Heart left ventricle (tissue), 16 donors: ENCODE data around the gene GSTA5. TPM values are rescaled to one million over a fixed set of nuclear protein-coding genes. Genes with fewer than 3 reads are reported as not detected.
"Not testable (repeated sequence)": the region's sequence is repeated elsewhere in the genome, so short reads cannot be mapped to it uniquely, and the experiment has no call there.

ENCODE experiments used
- ATAC-seq, 4 donors: fragments of 200-7000 bp; cut with Tn5 transposase; one replicate each; pipeline ENCODE4 v1.9.1; 2020 to 2022; ENCODE audit warnings: moderate library complexity in 4 of 4, mild to moderate bottlenecking in 3 of 4, moderate number of reproducible peaks in 1 of 4
- DNase-seq, 5 donors: peaks; one replicate each; pipeline ENCODE4 v3.0.0-alpha.2; 2020
- H3K27ac ChIP-seq, 12 donors: fragments of 200-600 bp; sonication (generic) in 4 of 12; one replicate each; pipeline versions ENCODE4 v1.5.0 to v1.8.0; 2016 to 2022; ENCODE audit warnings: mild to moderate bottlenecking in 2 of 12
- H3K27me3 ChIP-seq, 9 donors: fragments of 200-600 bp; sonication (generic) in 2 of 9; one replicate each; pipeline versions ENCODE4 v1.5.1 to v1.8.0; 2016 to 2022; ENCODE audit warnings: mild to moderate bottlenecking in 3 of 9
- H3K36me3 ChIP-seq, 9 donors: fragments of 200-600 bp; sonication (generic) in 2 of 9; one replicate each; pipeline versions ENCODE4 v1.5.0 to v1.8.0; 2018 to 2022; ENCODE audit warnings: mild to moderate bottlenecking in 2 of 9
- H3K4me1 ChIP-seq, 12 donors: fragments of 200-600 bp; sonication (generic) in 4 of 12; one replicate each; pipeline versions ENCODE4 v1.5.0 to v1.8.0; 2016 to 2022; ENCODE audit warnings: mild to moderate bottlenecking in 3 of 12
- H3K4me3 ChIP-seq, 12 donors: fragments of 200-600 bp; sonication (generic) in 4 of 12; one replicate each; pipeline versions ENCODE4 v1.5.0 to v1.8.0; 2017 to 2022; ENCODE audit warnings: mild to moderate bottlenecking in 9 of 12, moderate library complexity in 4 of 12
- H3K9me3 ChIP-seq, 12 donors: fragments of 200-600 bp; sonication (generic) in 4 of 12; one replicate each; pipeline versions ENCODE4 v1.5.0 to v1.8.0; 2016 to 2022; ENCODE audit warnings: mild to moderate bottlenecking in 1 of 12
- CTCF ChIP-seq, 12 donors: fragments of 200-600 bp; sonication (generic) in 4 of 12; IDR thresholded peaks; one replicate each; pipeline versions ENCODE4 v1.5.0 to v1.8.0; 2018 to 2022; ENCODE audit warnings: antibody characterized with exemption in 12 of 12, mild to moderate bottlenecking in 5 of 12
- POLR2A ChIP-seq, 2 donors: fragments of 450-650 bp; IDR thresholded peaks; one replicate each; pipeline ENCODE4 v1.6.1; 2017; ENCODE audit warnings: antibody characterized with exemption in 2 of 2, mild to moderate bottlenecking in 2 of 2, moderate library complexity in 2 of 2
- WGBS, 4 donors: extraction: QIAGEN DNeasy Blood & Tissue Kit in 2 of 4; methylation state at CpG; one replicate each; pipeline versions ENCODE4 v1.1.5 to v1.1.7; 2013 to 2018; 5-methylcytosine and 5-hydroxymethylcytosine counted together
- intact Hi-C, 10 donors: fragments of 100-400 bp; cut with DNase I; formaldehyde crosslinking; loops; one replicate each; pipeline versions ENCODE4 v1.11.1 to v1.14.2; 2022
- polyA plus RNA-seq, 2 donors: library from polyadenylated mRNA; stranded (reverse); fragments of 200-250 nt; gene quantifications; one replicate each; pipeline ENCODE4 v1.2.3, GENCODE V29; 2013
- total RNA-seq, 9 donors: library from RNA; depleted of rRNA in 2 of 9; stranded (reverse); fragments of >200 nt in 2 of 9; fragmentation: NEBNext Ultra II Directional in 3 of 9; extraction: Animal tissue kit (Norgen Biotek cat#: 25700) in 3 of 9; gene quantifications; one replicate each; pipeline versions ENCODE4 v1.1.0 to v1.2.4, GENCODE V29; 2016 to 2023
- donor health status: ischemic (EF 13 %, LVEDD 7.1; RV severe dilation, severe dysfunction).
- donor health status: healthy with polysubstance abuse.
- donor health status: DM: no; HTN: yes; CAD: no.
- donor health status: DM: no; HTN: no; CAD: no.
- donor health status: ischemic (EF 25% LVEDD 6.9; RV normal size, moderate dysfunction).
- donor health status: ischemic (EF 25% LVEDD 5.7; RV mildly dilated, moderate dysfunction).
- donor health status: healthy.
- donor health status: DM: yes; HTN: yes; CAD: no.
- donor health status: ischemic (EF 35%, LVEDD 5.7; RV mildly dilated, moderate dysfunction).
- donor health status: nonischemic (EF 11% LVEDD 7.7; RV severe dilation, severe dysfunction).
- donor health status: DM: yes; HTN: yes; CAD: no.
- donor health status: PGD.
- donor health status: ischemic (EF 29% LVEDD 5.4; RV normal size, mild dysfunction).
- donor health status: nonischemic (EF 23%, LVEDD 6.1; RV moderate dilation, normal function).

GSTA5 gene
- total and polyA plus RNA-seq, 11 donors = not detected

- H3K4me3 ChIP-seq = no peak overlapping the region
- no peak overlapping the region for H3K27ac ChIP-seq
- H3K9me3 ChIP-seq = no peaks in the 10 kb centered on the region
- no peaks in the 10 kb centered on the region for H3K36me3 ChIP-seq
- TF ChIP-seq POLR2A (IDR thresholded peaks at IDR 0.05) = no peak
- TF ChIP-seq CTCF (IDR thresholded peaks at IDR 0.05) = no peak
- no peaks in the 10 kb centered on the region for H3K4me1 ChIP-seq
- no peaks in the 10 kb centered on the region for H3K27me3 ChIP-seq
- WGBS, 4 donors = 89 to 95% (median 90%) methylated on average over 1 of the region's 1 CpG
- ATAC-seq (no peak), DNase-seq (no peak)
- intact Hi-C loops = no loop called here
Measured at GRCh38 chr6:52868240-52868639, 27.6 kb upstream of the GSTA5 start.

DNA sequence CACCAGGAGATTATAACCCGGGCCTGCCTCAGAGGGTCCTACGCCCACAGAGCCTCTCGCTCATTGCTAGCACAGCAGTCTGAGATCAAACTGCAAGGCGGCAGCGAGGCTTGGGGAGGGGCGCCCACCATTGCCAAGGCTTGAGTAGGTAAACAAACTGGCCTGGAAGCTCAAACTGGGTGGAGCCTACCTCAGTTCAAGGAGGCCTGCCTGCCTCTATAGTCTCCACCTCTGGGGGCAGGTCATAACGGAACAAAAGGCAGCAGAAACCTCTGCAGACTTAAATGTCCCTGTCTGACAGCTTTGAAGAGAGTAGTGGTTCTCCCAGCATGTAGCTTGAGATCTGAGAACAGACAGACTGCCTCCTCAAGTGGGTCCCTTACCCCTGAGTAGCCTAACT is 20.5 kb upstream of the GSTA5 start:
- H3K4me3 ChIP-seq, H3K4me1 ChIP-seq, intact Hi-C loops, H3K27ac ChIP-seq, DNase-seq, H3K27me3 ChIP-seq, ATAC-seq, H3K9me3 ChIP-seq, H3K36me3 ChIP-seq: not testable (repeated sequence)
- 83 to 90% (median 84%) methylated on average over 6 to 7 of the region's 7 CpGs for WGBS, 4 donors

DNA sequence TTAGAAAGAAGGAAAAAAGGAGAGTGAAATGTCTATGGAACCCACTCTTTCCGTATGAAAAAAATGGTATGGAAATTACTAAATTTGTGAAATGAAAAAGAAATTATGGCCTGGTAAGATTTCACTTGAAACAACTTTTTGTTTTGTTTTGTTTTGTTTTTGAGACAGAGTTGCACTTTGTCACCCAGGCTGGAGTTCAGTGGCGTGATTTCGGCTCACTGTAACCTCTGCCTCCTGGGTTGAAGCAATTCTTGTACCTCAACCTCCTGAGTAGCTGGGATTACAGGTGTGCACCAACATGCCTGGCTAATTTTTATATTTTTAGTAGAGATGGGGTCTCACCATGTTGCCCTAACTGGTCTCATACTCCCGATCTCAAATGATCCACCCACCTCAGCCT is 17.8 kb upstream of the GSTA5 start:
- no peak overlapping the region for H3K4me3 ChIP-seq
- H3K27me3 ChIP-seq = peaks cover 0 to 5% (median 0%) of the 10 kb centered on the region in 9 donors
- intact Hi-C loops = no loop called here
- no peak for ATAC-seq
- WGBS, 4 donors = 87 to 91% (median 87%) methylated on average over 4 of the region's 4 CpGs
- TF ChIP-seq POLR2A (IDR thresholded peaks at IDR 0.05) (no peak), CTCF (IDR thresholded peaks at IDR 0.05) (no peak)
- H3K4me1 ChIP-seq = no peaks in the 10 kb centered on the region
- H3K27ac ChIP-seq = no peak overlapping the region
- no peaks in the 10 kb centered on the region for H3K9me3 ChIP-seq
- H3K36me3 ChIP-seq = no peaks in the 10 kb centered on the region
- DNase-seq = no peak

- DNase-seq, H3K9me3 ChIP-seq, intact Hi-C loops, H3K27ac ChIP-seq, H3K27me3 ChIP-seq, ATAC-seq, H3K36me3 ChIP-seq, H3K4me1 ChIP-seq, H3K4me3 ChIP-seq: not testable (repeated sequence)
- 4 to 17% (median 12%) methylated on average over 1 to 3 of the region's 3 CpGs for WGBS, 4 donors
Measured at GRCh38 chr6:52856137-52856536, 15.5 kb upstream of the GSTA5 start.

GRCh38 chr6:52849137-52849536 is 8.5 kb upstream of the GSTA5 start:
- WGBS, 4 donors = 76 to 83% (median 78%) methylated on average over 4 of the region's 4 CpGs
- Histone ChIP-seq H3K36me3 (no peaks in the 10 kb centered on the region), H3K4me3 (no peak overlapping the region), H3K9me3 (peaks cover 0 to 9% (median 0%) of the 10 kb centered on the region in 12 donors), H3K27ac (no peak overlapping the region), H3K27me3 (no peaks in the 10 kb centered on the region), H3K4me1 (no peaks in the 10 kb centered on the region)
- intact Hi-C loops = no loop called here
- no peak for DNase-seq
- TF ChIP-seq POLR2A (IDR thresholded peaks at IDR 0.05) (no peak), CTCF (IDR thresholded peaks at IDR 0.05) (no peak)
- ATAC-seq = no peak
